Measurements from ENCODE around the gene SGMS1. TPM values are rescaled to one million over a fixed set of nuclear protein-coding genes. Genes with fewer than 3 reads are reported as not detected.
A peak's percentile ranks its signal among the peaks of the same experiment; 100 is the strongest.

The SGMS1 gene
- polyA plus RNA-seq, 1 donor from 2014 or later, result 8.0 TPM

GRCh38 chr10:50622706-50623662, 772 bp downstream of the SGMS1 start:
- H3K9me2 ChIP-seq (ENCODE audit: insufficient read depth, low read length), result no peaks in the 10 kb centered on the region
- H3K9ac ChIP-seq (ENCODE audit: low read length), result peak overlapping the region; percentile 78
- peak overlapping the region; percentile 84 for H3K4me2 ChIP-seq (ENCODE audit: low read length)
- H3K36me3 ChIP-seq (ENCODE audit: insufficient read depth, low read length), result no peaks in the 10 kb centered on the region
- H2AFZ ChIP-seq (ENCODE audit: low read depth, low read length), result peak overlapping the region; percentile 28
- no peaks in the 10 kb centered on the region for H3K9me3 ChIP-seq (ENCODE audit: low read length)
- H4K20me1 ChIP-seq (ENCODE audit: insufficient read depth), result no peaks in the 10 kb centered on the region
- TF ChIP-seq SMC3 (conservative IDR thresholded peaks at IDR 0.05; ENCODE audit: poor library complexity) (no peak), RAD21 (conservative IDR thresholded peaks at IDR 0.05) (no peak), TAF1 (IDR thresholded peaks at IDR 0.05; ENCODE audit: low read depth) (no peak), EZH2 (IDR thresholded peaks at IDR 0.05; ENCODE audit: borderline replicate concordance, insufficient read depth, low read length, poor library complexity, severe bottlenecking) (no peak), REST (IDR thresholded peaks at IDR 0.05; ENCODE audit: borderline replicate concordance) (no peak), MXI1 (conservative IDR thresholded peaks at IDR 0.05; ENCODE audit: poor library complexity, severe bottlenecking) (peak; percentile 15), CTCF (IDR thresholded peaks at IDR 0.05; ENCODE audit: poor library complexity, severe bottlenecking) (no peak), EP300 (conservative IDR thresholded peaks at IDR 0.05; ENCODE audit: poor library complexity, severe bottlenecking) (no peak), POLR2AphosphoS5 (IDR thresholded peaks at IDR 0.05) (no peak)
- no peaks in the 10 kb centered on the region for H3K27me3 ChIP-seq (ENCODE audit: insufficient read depth, low read depth, low read length)
- H3F3A ChIP-seq (ENCODE audit: insufficient read depth, low read length, poor library complexity, severe bottlenecking), result peaks cover 3% of the 10 kb centered on the region
- H3K27ac ChIP-seq (ENCODE audit: low read length), result peak overlapping the region; percentile 48
- peak overlapping the region; percentile 82 for H3K4me3 ChIP-seq (ENCODE audit: low read length)
- H3K79me2 ChIP-seq (replicated peaks; ENCODE audit: insufficient read depth, low read length), result peaks cover 20% of the 10 kb centered on the region

- Histone ChIP-seq H3K9me2 (ENCODE audit: insufficient read depth, low read length) (no peaks in the 10 kb centered on the region), H4K20me1 (ENCODE audit: insufficient read depth) (no peaks in the 10 kb centered on the region), H3K4me2 (ENCODE audit: low read length) (peak overlapping the region; percentile 84), H2AFZ (ENCODE audit: low read depth, low read length) (no peak overlapping the region), H3K9me3 (ENCODE audit: low read length) (no peaks in the 10 kb centered on the region), H3K79me2 (replicated peaks; ENCODE audit: insufficient read depth, low read length) (peaks cover 20% of the 10 kb centered on the region), H3K27me3 (ENCODE audit: insufficient read depth, low read depth, low read length) (no peaks in the 10 kb centered on the region), H3K9ac (ENCODE audit: low read length) (peak overlapping the region; percentile 78), H3K4me3 (ENCODE audit: low read length) (peak overlapping the region; percentile 82), H3K27ac (ENCODE audit: low read length) (no peak overlapping the region), H3F3A (ENCODE audit: insufficient read depth, low read length, poor library complexity, severe bottlenecking) (peaks cover 3% of the 10 kb centered on the region), H3K36me3 (ENCODE audit: insufficient read depth, low read length) (no peaks in the 10 kb centered on the region)
- TF ChIP-seq POLR2AphosphoS5 (IDR thresholded peaks at IDR 0.05) (no peak), RAD21 (conservative IDR thresholded peaks at IDR 0.05) (peak; percentile 45), EP300 (conservative IDR thresholded peaks at IDR 0.05; ENCODE audit: poor library complexity, severe bottlenecking) (no peak), EZH2 (IDR thresholded peaks at IDR 0.05; ENCODE audit: borderline replicate concordance, insufficient read depth, low read length, poor library complexity, severe bottlenecking) (no peak), REST (IDR thresholded peaks at IDR 0.05; ENCODE audit: borderline replicate concordance) (no peak), MXI1 (conservative IDR thresholded peaks at IDR 0.05; ENCODE audit: poor library complexity, severe bottlenecking) (peak; percentile 40), TAF1 (IDR thresholded peaks at IDR 0.05; ENCODE audit: low read depth) (no peak), SMC3 (conservative IDR thresholded peaks at IDR 0.05; ENCODE audit: poor library complexity) (peak; percentile 52), CTCF (IDR thresholded peaks at IDR 0.05; ENCODE audit: poor library complexity, severe bottlenecking) (peak; percentile 51)
Measured at GRCh38 chr10:50621968-50622705, 1.6 kb downstream of the SGMS1 start.

Data from neural cell (in vitro differentiated cells).